ENCODE data around the gene UQCRH. TPM values are rescaled to one million over a fixed set of nuclear protein-coding genes. Genes with fewer than 3 reads are reported as not detected.

Gene UQCRH
- total RNA-seq, 1 experiment from 2014 or later, result 508 TPM

GRCh38 chr1:46301406-46301807 is 2.1 kb upstream of the UQCRH start:
- H3K9me3 ChIP-seq (ENCODE audit: control insufficient read depth, low read depth, low read length), result no peaks in the 10 kb centered on the region

More at GRCh38 chr1:46301406-46301807, 2.1 kb upstream of the UQCRH start:
- peak overlapping the region; percentile 32; the same call in 1 of the 2 replicates for H3K14ac ChIP-seq (ENCODE audit: insufficient read depth, low read length)
- no peak overlapping the region for H2AFZ ChIP-seq (ENCODE audit: low read length)
- DNase-seq, result no peak
- H3K23ac ChIP-seq (ENCODE audit: insufficient read length, low read depth, low read length), result no peak overlapping the region
- H3K9me3 Mint-ChIP-seq, result peaks cover 0 to 3% of the 10 kb centered on the region in 2 experiments; a peak in 1 of 5 replicates
- H3K36me3 Mint-ChIP-seq (ENCODE audit: insufficient read depth in 1 of 3, low read depth in 3 of 3), result peaks cover 29 to 38% (median 32%) of the 10 kb centered on the region in 3 experiments
- H2BK20ac ChIP-seq (ENCODE audit: low read depth, low read length, poor library complexity, severe bottlenecking), result no peak overlapping the region
- H3K23me2 ChIP-seq (ENCODE audit: insufficient read length, low read depth, low read length, poor library complexity, severe bottlenecking), result peaks cover 13% of the 10 kb centered on the region
- H2AK5ac ChIP-seq (ENCODE audit: insufficient read length, low read length), result no peak overlapping the region
- peaks cover 4% of the 10 kb centered on the region for H3K79me1 ChIP-seq (ENCODE audit: insufficient read depth, low read depth, low read length, poor library complexity, severe bottlenecking)
- H3K27me3 Mint-ChIP-seq (ENCODE audit: low read depth), result no peaks in the 10 kb centered on the region; the same call in 1 of the 2 replicates
- no peak overlapping the region for H3K56ac ChIP-seq (ENCODE audit: insufficient read length, low read depth, low read length)
- no peak for TF ChIP-seq CTCF (conservative IDR thresholded peaks at IDR 0.05)
- H3K4me1 ChIP-seq (ENCODE audit: insufficient read depth, low read length), result no peaks in the 10 kb centered on the region; the same call in 1 of the 2 replicates
- no peak overlapping the region for H4K91ac ChIP-seq (ENCODE audit: insufficient read length, low read depth, low read length)
- no peak overlapping the region; the same call in 1 of the 2 replicates for H3K4ac ChIP-seq (ENCODE audit: low read depth, low read length)
- H3T11ph ChIP-seq (ENCODE audit: low read length), result no peak overlapping the region
- no CpG with 5 or more reads among the region's 17 CpGs for WGBS (ENCODE audit: extremely low coverage, insufficient read length, low lambda C conversion rate)
- H3K18ac ChIP-seq (ENCODE audit: insufficient read length, low read depth, low read length), result peak overlapping the region; percentile 79
- H3K27ac ChIP-seq (ENCODE audit: insufficient read length, low read depth, low read length), result no peak overlapping the region
- peak overlapping the region; percentile 39 for H3K9ac ChIP-seq (ENCODE audit: extremely low read depth, insufficient read length, low read length)
- H3K4me3 Mint-ChIP-seq, result peak overlapping the region; percentile 100
- no peaks in the 10 kb centered on the region for H4K20me1 ChIP-seq (ENCODE audit: control insufficient read depth, insufficient read depth, insufficient read length)
- peaks cover 31 to 47% of the 10 kb centered on the region in 2 experiments for H3K4me1 Mint-ChIP-seq
- peak overlapping the region; percentile 66 to 97 (median 80) for H3K27ac Mint-ChIP-seq
- no peak overlapping the region for H2BK120ac ChIP-seq (ENCODE audit: low read depth, low read length, poor library complexity, severe bottlenecking)
- H2BK5ac ChIP-seq (ENCODE audit: insufficient read length, low read length), result no peak overlapping the region
- H4K5ac ChIP-seq (ENCODE audit: insufficient read length, low read depth, low read length), result no peak overlapping the region
- peaks cover 33% of the 10 kb centered on the region; the same call in 1 of the 2 replicates for H3K79me2 ChIP-seq (ENCODE audit: insufficient read depth, low read length)
- H4K8ac ChIP-seq (replicated peaks; ENCODE audit: insufficient read length, low read depth, low read length), result no peak overlapping the region
- no peak overlapping the region for H2BK12ac ChIP-seq (ENCODE audit: insufficient read length, low read depth, low read length)
- H3K27me3 ChIP-seq (ENCODE audit: insufficient read depth, low read length), result no peaks in the 10 kb centered on the region
- peak overlapping the region; percentile 61 for H3K4me2 ChIP-seq (ENCODE audit: insufficient read depth, insufficient read length, low read length)
- no peak overlapping the region for H2BK15ac ChIP-seq (ENCODE audit: low read depth, low read length)
